GDM1 (cell line): ENCODE measurements around the gene PRKD2.
"Not testable (repeated sequence)": the region's sequence is repeated elsewhere in the genome, so short reads cannot be mapped to it uniquely, and the experiment has no call there.

Source experiments
- DNase-seq: peaks from one replicate; lab custom pipeline; 2025; lab: John Stamatoyannopoulos, UW

The PRKD2 gene

DNA sequence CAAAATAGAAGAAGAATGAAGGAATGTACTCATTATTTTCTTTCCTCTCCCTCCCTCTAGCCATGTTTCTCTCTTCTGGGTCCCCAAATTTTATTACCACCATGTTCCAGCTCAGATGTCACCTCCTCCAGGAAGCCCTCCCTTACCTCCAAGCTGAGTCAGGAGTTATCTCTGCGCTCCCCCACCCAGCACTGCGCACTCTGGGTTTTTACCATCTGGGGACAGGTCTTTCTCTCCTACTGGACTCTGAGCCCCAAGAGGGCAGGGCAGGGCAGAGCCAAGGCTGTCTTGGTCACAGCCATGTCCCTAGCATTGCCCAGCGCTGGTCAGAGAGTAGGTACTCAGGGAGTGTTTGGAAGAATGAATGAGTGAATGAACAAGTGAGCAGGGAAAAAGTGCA lies 83.8 kb downstream of the PRKD2 start:
- no peak for DNase-seq

DNA sequence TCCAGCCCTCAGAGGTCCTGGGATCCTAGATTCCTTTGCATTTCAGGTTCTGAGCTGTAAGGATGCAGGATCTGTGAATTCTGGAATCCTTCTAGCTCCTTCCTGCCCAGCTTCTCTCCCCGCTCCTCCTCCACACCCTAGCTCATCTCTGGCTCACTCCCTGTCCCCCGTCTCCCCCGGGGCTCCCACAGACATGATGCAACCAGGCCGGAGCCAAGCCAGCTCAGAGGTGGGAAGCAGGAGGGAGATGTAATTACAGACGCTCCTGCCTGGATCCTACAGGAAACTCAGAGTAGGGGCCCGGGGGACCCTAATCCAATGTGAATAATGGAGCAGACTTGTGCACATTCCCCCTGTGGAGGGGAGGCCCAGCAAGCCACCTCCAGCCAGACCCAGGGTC lies 85.4 kb downstream of the PRKD2 start:
- DNase-seq: no peak

GRCh38 chr19:46630586-46631205 lies 86.2 kb downstream of the PRKD2 start:
- DNase-seq: no peak

DNA sequence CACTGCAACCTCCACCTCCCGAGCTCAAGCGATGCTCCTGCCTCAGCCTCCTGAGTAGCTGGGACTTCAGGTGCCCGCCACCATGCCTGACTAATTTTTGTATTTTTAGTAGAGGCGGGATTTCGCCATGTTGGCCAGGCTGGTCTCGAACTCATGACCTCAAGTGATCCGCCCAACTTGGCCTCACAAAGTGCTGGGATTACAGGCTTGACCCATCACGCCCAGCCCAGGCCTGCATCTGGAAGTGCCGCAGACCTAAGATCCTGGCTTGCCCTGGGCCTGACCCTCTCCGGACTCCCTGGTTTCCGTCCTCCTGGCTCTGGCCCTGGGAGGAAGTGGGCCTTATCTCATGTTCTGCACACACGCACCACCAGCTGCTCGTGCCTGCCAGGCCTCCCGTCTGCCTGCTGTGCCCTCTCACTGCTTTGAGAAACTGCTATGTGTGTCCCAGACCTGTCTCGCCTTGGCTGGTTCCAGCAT lies 87.3 kb downstream of the PRKD2 start:
- DNase-seq: peak; percentile 72

DNA sequence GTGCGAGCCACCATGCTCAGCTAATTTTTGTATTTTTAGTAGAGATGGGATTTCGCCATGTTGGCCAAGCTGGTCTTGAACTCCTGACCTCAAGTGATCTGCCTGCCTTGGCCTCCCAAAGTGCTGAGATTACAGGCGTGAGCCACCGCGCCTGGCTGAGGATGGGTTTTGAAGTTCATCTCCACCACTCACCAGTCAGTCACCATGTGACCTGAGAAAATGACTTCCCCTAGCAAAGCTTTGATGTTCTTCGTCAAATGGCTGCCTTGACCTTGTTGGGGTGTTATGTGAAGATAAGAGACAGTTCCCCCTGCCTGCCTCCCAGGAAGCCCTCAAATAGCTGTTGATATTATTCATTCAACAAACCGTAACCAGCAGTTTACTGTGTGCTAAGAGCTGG lies 87.9 kb downstream of the PRKD2 start:
- not testable (repeated sequence) for DNase-seq

DNA sequence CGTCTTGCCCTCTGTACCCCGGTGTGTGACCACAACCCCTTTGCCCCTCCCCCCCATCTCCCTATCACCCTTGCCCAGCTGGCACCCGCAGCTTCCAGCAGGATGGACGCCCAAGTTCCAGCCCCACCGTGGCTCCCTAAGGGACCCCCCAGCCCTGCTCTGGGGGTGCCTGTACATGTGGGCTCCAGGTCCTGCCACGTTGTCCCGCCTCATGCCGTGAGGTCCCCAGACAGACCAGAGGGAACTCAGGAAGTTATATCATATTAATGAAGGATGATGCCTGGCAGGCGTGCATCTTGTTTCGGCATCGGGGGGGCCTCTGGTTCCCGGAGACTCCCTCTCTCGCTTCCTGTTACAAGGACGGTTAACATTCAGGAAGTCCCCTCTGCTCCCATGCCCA lies 90.5 kb downstream of the PRKD2 start:
- DNase-seq: no peak

DNA sequence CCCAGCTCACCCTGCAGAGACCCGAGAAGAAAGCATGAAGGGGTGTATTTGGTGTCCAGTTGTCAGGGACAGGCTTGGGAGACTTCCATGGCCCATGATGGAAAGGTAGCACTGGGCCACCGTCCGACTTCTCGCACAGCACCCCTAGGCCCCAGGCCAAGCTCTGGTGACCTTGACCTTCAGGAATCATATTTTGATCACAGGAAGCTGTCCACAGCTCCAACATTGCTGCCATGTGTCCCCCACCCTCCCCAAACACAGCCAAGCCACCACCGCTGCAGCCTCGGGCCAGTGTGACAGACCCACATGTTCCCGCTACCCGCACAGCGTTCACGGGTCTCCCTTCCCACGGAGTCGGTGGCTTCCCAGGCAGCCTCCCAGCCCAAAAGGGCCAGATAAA lies 91.2 kb downstream of the PRKD2 start:
- no peak for DNase-seq

DNA sequence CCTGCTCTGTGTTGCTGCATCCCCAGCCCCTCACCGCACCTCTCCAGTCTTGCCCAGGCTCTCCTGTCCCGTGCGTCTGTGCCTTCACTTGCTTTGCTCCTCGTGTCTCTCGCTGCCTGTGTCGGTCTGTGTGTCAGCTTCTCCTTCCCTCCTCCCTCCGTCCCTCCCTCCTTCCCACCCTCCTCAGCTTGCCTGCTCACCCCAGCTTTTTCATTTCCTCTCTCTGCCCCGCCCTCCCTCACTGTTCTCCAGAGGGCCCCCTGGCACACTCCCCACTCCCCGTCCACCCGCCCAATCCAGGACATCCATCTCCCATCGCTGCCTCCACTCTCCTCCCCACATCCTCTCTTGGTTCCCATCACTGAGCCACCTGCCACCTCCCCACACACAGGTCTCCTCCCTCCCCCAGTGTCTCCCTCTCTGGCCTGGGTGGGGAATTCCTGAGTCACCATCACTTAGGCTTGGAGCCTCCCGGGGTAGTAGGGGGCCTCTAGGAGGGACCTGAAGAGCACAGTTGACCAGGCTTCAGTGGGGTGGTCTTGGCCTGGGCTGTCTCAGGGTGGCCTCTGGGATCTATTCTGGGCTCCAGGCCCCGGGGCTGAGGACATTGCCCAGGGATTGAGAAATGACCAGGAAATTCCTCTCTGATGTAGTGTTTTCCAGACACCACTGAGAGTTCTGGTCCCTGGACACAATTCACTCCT lies 91.8 kb downstream of the PRKD2 start, which contains the start of gene PTGIR:
PTGIR (minus strand) TSS at position 132 of the 704 bp plus-strand sequence. CDS start 864 bp downstream, outside the sequence.
- no peak for DNase-seq
